ENCODE data around the gene TMEM169. TPM values are rescaled to one million over a fixed set of nuclear protein-coding genes. Genes with fewer than 3 reads are reported as not detected.

TMEM169 gene
- total RNA-seq, 1 donor from 2014 or later: 3.2 TPM

DNA sequence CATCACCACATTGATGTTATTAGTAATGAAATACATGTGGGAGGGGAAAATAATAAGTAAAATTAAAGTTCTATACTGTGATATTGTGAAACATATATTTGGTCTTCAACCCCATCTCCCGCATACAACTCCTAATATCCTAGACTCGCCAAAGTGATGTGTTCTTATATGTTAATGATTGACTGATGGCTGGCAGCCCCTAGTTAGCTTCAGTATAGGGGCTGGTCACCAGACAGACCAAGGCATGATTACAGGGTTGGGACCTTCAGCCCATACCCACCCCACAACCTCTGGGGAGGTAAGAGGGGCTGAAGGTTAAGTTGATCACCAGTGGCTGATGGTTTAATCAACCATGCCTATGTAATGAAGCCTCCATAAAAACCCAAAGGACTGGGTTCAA is 40.3 kb upstream of the TMEM169 start:
- Mint-ChIP-seq H3K36me3 (ENCODE audit: low read depth, unreplicated experiment) (peaks cover 6% of the 10 kb centered on the region), H3K9me3 (ENCODE audit: unreplicated experiment) (no peaks in the 10 kb centered on the region), H3K27me3 (ENCODE audit: unreplicated experiment) (no peaks in the 10 kb centered on the region), H3K27ac (ENCODE audit: unreplicated experiment) (no peak overlapping the region), H3K4me1 (ENCODE audit: unreplicated experiment) (peaks cover 7% of the 10 kb centered on the region), H3K4me3 (ENCODE audit: unreplicated experiment) (no peak overlapping the region)
- no peak for DNase-seq (ENCODE audit: low spot score)
- TF ChIP-seq, protein P1, sequence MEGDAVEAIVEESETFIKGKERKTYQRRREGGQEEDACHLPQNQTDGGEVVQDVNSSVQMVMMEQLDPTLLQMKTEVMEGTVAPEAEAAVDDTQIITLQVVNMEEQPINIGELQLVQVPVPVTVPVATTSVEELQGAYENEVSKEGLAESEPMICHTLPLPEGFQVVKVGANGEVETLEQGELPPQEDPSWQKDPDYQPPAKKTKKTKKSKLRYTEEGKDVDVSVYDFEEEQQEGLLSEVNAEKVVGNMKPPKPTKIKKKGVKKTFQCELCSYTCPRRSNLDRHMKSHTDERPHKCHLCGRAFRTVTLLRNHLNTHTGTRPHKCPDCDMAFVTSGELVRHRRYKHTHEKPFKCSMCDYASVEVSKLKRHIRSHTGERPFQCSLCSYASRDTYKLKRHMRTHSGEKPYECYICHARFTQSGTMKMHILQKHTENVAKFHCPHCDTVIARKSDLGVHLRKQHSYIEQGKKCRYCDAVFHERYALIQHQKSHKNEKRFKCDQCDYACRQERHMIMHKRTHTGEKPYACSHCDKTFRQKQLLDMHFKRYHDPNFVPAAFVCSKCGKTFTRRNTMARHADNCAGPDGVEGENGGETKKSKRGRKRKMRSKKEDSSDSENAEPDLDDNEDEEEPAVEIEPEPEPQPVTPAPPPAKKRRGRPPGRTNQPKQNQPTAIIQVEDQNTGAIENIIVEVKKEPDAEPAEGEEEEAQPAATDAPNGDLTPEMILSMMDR (IDR thresholded peaks at IDR 0.05; ENCODE audit: unreplicated experiment): no peak

DNA sequence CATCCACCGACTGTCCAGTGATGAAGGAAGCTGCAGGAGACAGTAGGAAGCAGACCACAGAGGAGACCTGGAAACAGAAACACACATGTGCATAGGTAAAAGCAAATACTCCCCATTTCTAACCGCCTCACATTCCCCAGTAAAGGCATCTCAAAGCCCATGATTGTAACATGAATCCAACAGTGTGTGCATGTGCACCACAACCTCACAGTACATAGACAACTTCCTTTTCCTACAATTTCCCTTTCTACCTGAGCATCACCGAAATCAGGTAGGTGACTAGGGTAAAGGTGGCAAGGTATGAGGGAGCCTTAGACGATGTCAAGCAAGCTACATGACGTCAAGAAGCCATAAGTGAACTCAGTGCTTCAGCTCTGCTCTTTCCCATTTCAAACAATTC is 37.8 kb upstream of the TMEM169 start:
- Mint-ChIP-seq H3K9me3 (ENCODE audit: unreplicated experiment) (no peaks in the 10 kb centered on the region), H3K27ac (ENCODE audit: unreplicated experiment) (no peak overlapping the region), H3K4me3 (ENCODE audit: unreplicated experiment) (no peak overlapping the region), H3K36me3 (ENCODE audit: low read depth, unreplicated experiment) (peaks cover 6% of the 10 kb centered on the region), H3K27me3 (ENCODE audit: unreplicated experiment) (no peaks in the 10 kb centered on the region), H3K4me1 (ENCODE audit: unreplicated experiment) (peaks cover 7% of the 10 kb centered on the region)
- DNase-seq (ENCODE audit: low spot score): no peak
- TF ChIP-seq, protein P1 (IDR thresholded peaks at IDR 0.05; ENCODE audit: unreplicated experiment): no peak

DNA sequence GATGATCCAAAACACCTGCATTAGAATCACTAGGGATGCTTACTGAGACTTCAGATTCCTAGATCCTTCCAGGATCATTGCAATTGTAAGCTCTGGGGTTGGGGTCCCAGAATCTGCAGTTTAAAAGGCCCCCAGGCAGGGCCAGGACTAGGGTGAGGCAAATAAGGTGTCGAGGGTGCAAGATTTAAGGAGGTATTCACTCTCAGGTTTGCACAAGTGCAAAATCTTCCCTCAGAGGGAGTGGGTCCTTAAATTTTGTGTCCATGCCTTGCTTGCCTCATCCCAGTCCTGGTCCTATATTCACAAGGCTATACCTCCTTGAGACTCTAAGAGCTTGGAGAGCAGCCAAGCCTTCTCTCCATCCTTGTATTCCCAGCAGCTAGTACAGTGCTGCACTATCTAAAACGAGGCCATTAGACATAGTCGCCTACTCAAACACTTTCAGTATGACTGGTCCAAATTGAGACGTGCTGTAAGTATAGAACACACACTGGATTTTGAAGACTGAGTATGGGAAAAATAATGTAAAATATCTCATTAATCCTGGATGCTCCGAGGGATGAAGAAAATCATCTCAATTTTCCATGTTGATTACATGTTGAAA is 36.7 kb upstream of the TMEM169 start:
- Mint-ChIP-seq H3K9me3 (ENCODE audit: unreplicated experiment) (no peaks in the 10 kb centered on the region), H3K4me1 (ENCODE audit: unreplicated experiment) (peaks cover 5% of the 10 kb centered on the region), H3K4me3 (ENCODE audit: unreplicated experiment) (no peak overlapping the region), H3K27ac (ENCODE audit: unreplicated experiment) (peak overlapping the region; percentile 31), H3K27me3 (ENCODE audit: unreplicated experiment) (no peaks in the 10 kb centered on the region), H3K36me3 (ENCODE audit: low read depth, unreplicated experiment) (peaks cover 6% of the 10 kb centered on the region)
- DNase-seq (ENCODE audit: low spot score): no peak
- TF ChIP-seq, protein P1 (IDR thresholded peaks at IDR 0.05; ENCODE audit: unreplicated experiment): no peak

DNA sequence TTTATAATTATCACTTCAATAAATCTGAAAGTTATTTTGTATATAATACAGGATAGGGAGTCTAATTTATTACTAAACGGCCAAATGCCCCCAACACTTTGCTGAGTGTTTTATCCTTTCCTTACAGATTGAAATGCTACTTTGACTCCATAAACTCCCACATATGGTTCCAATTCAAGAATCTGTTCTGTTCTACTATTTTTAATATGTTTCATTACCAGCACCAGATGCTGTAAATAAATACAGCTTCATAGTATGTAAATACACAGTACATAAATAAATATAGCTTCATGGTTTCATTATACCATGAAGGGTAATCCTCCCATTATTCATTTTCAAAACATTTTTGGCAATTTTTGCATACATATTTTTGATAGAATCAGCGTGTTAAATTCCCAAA is 34.3 kb upstream of the TMEM169 start:
- TF ChIP-seq, protein P1 (IDR thresholded peaks at IDR 0.05; ENCODE audit: unreplicated experiment): no peak
- no peak overlapping the region for H3K27ac Mint-ChIP-seq (ENCODE audit: unreplicated experiment)
- H3K4me1 Mint-ChIP-seq (ENCODE audit: unreplicated experiment): peaks cover 5% of the 10 kb centered on the region
- DNase-seq (ENCODE audit: low spot score): no peak
- H3K9me3 Mint-ChIP-seq (ENCODE audit: unreplicated experiment): no peaks in the 10 kb centered on the region
- H3K4me3 Mint-ChIP-seq (ENCODE audit: unreplicated experiment): no peak overlapping the region
- no peaks in the 10 kb centered on the region for H3K27me3 Mint-ChIP-seq (ENCODE audit: unreplicated experiment)
- H3K36me3 Mint-ChIP-seq (ENCODE audit: low read depth, unreplicated experiment): peaks cover 6% of the 10 kb centered on the region

DNA sequence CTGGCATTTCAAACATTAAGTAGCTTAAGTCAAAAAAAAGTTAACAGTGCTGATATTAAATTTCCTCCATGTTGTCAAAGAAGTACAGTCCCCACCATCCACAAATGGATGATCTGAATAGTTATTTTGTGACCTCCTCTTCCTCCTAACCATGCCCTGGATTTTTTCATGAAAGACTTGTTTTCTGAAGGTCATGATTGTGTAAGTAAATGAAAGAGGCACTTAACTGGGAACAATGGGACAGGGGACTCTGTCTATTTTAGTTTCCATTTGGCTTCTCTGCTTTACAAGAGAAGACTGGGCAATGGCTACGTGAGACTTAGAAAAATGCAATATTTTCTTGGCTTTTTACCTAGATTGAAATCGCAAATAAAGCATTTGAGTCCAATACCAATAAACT is 32.3 kb upstream of the TMEM169 start:
- no peak for DNase-seq (ENCODE audit: low spot score)
- Mint-ChIP-seq H3K27me3 (ENCODE audit: unreplicated experiment) (no peaks in the 10 kb centered on the region), H3K9me3 (ENCODE audit: unreplicated experiment) (no peaks in the 10 kb centered on the region), H3K4me3 (ENCODE audit: unreplicated experiment) (no peak overlapping the region), H3K36me3 (ENCODE audit: low read depth, unreplicated experiment) (no peaks in the 10 kb centered on the region), H3K4me1 (ENCODE audit: unreplicated experiment) (no peaks in the 10 kb centered on the region), H3K27ac (ENCODE audit: unreplicated experiment) (no peak overlapping the region)
- TF ChIP-seq, protein P1 (IDR thresholded peaks at IDR 0.05; ENCODE audit: unreplicated experiment): no peak

Data from endothelial cell (in vitro differentiated cells).